SK-MEL-5 (cell line): ENCODE data around the gene SF3B6. TPM values are rescaled to one million over a fixed set of nuclear protein-coding genes. Genes with fewer than 3 reads are reported as not detected.
A peak's percentile ranks its signal among the peaks of the same experiment; 100 is the strongest.

ENCODE experiments used
- DNase-seq: peaks from one replicate; pipeline ENCODE4 v3.0.0-alpha.2; 2016; ENCODE audit warnings: low read depth, low spot score
- in situ Hi-C: cut with HindIII; loops from 2 replicates; pipeline ENCODE4 v1.10.0; 2016; ENCODE audit warnings: low sequenced_read_pairs, high pct_unique_total_duplicates, low pct_unique_long_range_greater_than_20kb
- total RNA-seq: library from RNA; depleted of rRNA; stranded (reverse); fragments of >200 nt; shearing (Covaris generic); gene quantifications from 2 replicates; pipeline ENCODE4 v1.2.3, GENCODE V29; 2014

Gene SF3B6
- total RNA-seq, 1 experiment from 2014 or later, result 487 TPM

- no peak for DNase-seq
- in situ Hi-C loops, result no loop called here
Observed at GRCh38 chr2:24073816-24074215, 2.3 kb downstream of the SF3B6 start.

GRCh38 chr2:24072259-24072658 lies 3.9 kb downstream of the SF3B6 start:
- no peak for DNase-seq
- in situ Hi-C loops, result no loop called here

- DNase-seq, result no peak
- in situ Hi-C loops, result no loop called here
Observed at GRCh38 chr2:24065341-24065740, 10.8 kb downstream of the SF3B6 start.

- in situ Hi-C loops, result no loop called here
- no peak for DNase-seq
Observed at GRCh38 chr2:24058564-24059271, 17.4 kb downstream of the SF3B6 start.

- no peak for DNase-seq
- in situ Hi-C loops, result no loop called here
Observed at GRCh38 chr2:24055750-24056149, 20.4 kb downstream of the SF3B6 start.

- DNase-seq, result no peak
- in situ Hi-C loops, result no loop called here
Observed at GRCh38 chr2:24054366-24055010, 21.6 kb downstream of the SF3B6 start.

- no peak for DNase-seq
- in situ Hi-C loops, result no loop called here
Observed at GRCh38 chr2:24052951-24053350, 23.2 kb downstream of the SF3B6 start.

GRCh38 chr2:24051833-24052232 lies 24.3 kb downstream of the SF3B6 start:
- in situ Hi-C loops, result no loop called here
- DNase-seq, result no peak

- DNase-seq, result peak; percentile 21
- in situ Hi-C loops, result no loop called here
Observed at GRCh38 chr2:24050041-24050979, 25.8 kb downstream of the SF3B6 start.

GRCh38 chr2:24049485-24050021 lies 26.6 kb downstream of the SF3B6 start, which contains the start of gene FKBP1B:
TSS of gene FKBP1B (plus strand) at chr2:24049741. CDS start at chr2:24049850, 109 bp downstream.
- in situ Hi-C loops, result no loop called here

GRCh38 chr2:24048769-24049484 lies 27.2 kb downstream of the SF3B6 start:
- in situ Hi-C loops, result no loop called here
- DNase-seq, result no peak

More at GRCh38 chr2:24049485-24050021, 26.6 kb downstream of the SF3B6 start, which contains the start of gene FKBP1B:
- peak; percentile 77 for DNase-seq

GRCh38 chr2:24047703-24048033 lies 28.5 kb downstream of the SF3B6 start:
- no peak for DNase-seq
- in situ Hi-C loops, result no loop called here

- in situ Hi-C loops, result no loop called here
Observed at GRCh38 chr2:24046930-24047702, 29.0 kb downstream of the SF3B6 start, which contains the start of gene WDCP. TSS of gene WDCP (minus strand) at chr2:24047391. CDS start at chr2:24039494, 7,897 bp downstream.

GRCh38 chr2:24046599-24046929 lies 29.6 kb downstream of the SF3B6 start:
- DNase-seq, result no peak
- in situ Hi-C loops, result no loop called here

More at GRCh38 chr2:24046930-24047702, 29.0 kb downstream of the SF3B6 start, which contains the start of gene WDCP:
- DNase-seq, result peak; percentile 100

GRCh38 chr2:24045511-24046508 lies 30.3 kb downstream of the SF3B6 start:
- no peak for DNase-seq
- in situ Hi-C loops, result no loop called here
